ENCODE measurements around the gene ZC3HAV1.

GRCh38 chr7:139114018-139114417, 4.5 kb upstream of the ZC3HAV1 start:
- TF ChIP-seq ZNF792 (tag by site-specific recombination; IDR thresholded peaks at IDR 0.05) = no peak
- no peak for TF ChIP-seq PATZ1 (tag by site-specific recombination; IDR thresholded peaks at IDR 0.05)
- no peak for TF ChIP-seq ZNF423 (tag by site-specific recombination; IDR thresholded peaks at IDR 0.05)
- TF ChIP-seq CTCF (tag by site-specific recombination; IDR thresholded peaks at IDR 0.05) = no peak
- no peak for TF ChIP-seq ZNF664 (tag by site-specific recombination; IDR thresholded peaks at IDR 0.05)
- no peak for TF ChIP-seq ZNF404 (tag by site-specific recombination; IDR thresholded peaks at IDR 0.05)
- no peak for TF ChIP-seq ZNF24 (tag by site-specific recombination; IDR thresholded peaks at IDR 0.05)
- no peak for TF ChIP-seq ZNF621 (tag by site-specific recombination; IDR thresholded peaks at IDR 0.05)

All from HEK293 (cell line).